NCI-H345 treated with DMSO at 0.1 percent for 48 hours (cell line): ENCODE measurements around the gene PDE4D.
A peak's percentile ranks its signal among the peaks of the same experiment; 100 is the strongest.
"Not testable (repeated sequence)": the region's sequence is repeated elsewhere in the genome, so short reads cannot be mapped to it uniquely, and the experiment has no call there.

Source experiments
- DNase-seq: peaks from one replicate; lab custom pipeline; 2025; ENCODE audit not compliant: unreplicated experiment; lab: John Stamatoyannopoulos, UW

The PDE4D gene

DNA sequence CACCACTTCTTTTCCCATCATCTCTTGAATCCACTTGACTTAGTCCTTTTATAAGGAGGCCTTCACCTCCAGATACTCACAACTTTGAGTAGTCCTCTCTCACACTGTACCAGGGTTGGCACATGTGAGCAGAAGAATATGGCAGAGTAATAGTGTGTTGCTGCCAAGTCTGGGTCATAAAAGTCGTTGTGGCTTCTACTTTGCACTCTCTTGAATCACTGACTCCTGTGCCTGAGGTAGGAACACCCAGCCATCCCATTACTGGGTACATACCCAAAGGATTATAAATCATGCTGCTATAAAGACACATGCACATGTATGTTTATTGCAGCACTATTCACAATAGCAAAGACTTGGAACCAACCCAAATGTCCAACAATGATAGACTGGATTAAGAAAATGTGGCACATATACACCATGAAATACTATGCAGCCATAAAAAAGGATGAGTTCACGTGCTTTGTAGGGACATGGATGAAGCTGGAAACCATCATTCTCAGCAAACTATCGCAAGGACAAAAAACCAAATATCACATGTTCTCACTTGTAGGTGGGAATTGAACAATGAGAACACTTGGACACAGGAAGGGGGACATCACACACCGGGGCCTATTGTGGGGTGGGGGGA lies 145.4 kb downstream of the PDE4D start:
- not testable (repeated sequence) for DNase-seq

DNA sequence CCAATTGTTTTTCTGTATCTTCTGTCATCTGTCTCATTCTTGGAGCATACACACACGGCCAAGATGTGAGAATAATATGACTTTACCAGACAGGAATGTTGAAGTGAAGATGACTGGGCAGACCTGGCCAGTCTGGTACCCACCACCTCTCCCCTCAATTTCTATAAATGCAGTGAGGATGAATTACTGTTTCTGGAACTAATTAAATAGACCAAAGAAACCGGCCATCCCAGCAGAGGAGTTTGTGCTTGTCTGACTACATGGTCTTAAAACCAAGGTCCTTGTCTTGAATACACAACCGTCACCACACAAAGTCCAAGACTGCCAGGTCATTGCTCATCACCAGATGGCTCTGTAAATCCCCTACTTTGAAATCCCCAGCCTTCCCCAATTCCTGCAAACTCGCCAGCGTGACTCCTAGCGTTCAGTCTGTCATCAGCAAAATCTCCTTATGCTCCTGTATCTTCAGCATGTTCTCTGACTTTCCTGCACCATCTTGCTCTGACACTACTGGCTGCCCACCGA lies 147.2 kb downstream of the PDE4D start:
- DNase-seq = no peak

DNA sequence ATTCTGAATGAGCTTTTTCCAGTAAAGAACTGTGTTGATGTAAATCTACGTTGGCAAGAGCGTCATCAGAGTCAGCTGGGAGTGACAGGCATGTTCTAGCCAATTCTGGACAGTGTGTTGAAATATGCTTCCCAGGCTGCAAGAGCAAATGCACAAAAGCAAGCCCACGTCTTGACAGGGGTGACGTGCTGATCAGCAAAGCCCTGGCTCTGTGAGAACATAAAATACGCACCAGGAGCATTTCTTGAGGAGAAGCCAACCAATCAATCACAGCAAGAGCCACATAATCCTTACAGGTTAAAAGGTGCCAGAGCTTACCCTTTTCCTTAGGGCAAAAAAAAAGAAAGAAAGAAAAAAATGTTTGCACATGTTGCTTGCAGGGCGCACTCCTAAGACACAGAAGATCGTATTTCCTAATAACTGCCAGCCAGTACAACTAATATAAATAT lies 148.1 kb downstream of the PDE4D start:
- no peak for DNase-seq

DNA sequence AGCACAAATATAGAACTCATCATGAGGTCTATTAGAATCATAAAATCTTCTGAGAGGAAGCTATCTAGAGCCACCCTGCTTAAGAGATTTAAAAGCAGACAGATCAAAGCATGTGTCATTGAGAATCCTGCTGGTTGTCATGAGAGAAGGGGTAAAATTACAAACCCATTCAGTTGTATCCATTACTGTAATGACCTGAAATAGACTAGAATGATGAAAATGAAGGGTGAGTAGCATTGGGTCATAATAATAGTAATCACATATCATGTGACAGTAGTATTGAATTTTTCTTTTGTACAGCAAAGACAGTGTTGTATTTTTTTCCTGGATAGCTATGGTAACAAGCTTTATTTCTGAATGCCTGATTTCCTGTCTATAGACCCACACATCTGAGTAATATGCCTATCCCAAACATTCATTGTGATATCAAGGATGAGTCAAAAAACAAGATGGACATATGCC lies 149.0 kb downstream of the PDE4D start:
- no peak for DNase-seq

DNA sequence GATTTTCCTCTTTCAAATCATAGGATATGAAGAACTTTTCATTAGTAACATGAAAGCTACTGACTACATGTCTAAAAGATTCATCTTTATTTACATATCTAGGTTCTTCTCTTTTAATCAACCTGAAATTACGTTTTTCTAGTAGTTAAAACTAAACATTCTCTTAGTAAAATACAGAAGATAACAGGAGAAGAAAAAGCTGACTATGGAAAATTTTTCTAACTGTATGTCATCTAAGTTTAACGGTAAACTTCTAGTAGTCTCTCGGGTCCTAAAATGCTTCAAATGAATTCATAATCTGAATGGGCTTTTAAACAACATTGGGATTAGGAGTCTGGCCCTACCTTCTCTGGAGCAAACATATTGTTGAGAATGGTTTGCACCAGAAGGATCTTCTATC lies 151.9 kb downstream of the PDE4D start:
- DNase-seq = no peak

DNA sequence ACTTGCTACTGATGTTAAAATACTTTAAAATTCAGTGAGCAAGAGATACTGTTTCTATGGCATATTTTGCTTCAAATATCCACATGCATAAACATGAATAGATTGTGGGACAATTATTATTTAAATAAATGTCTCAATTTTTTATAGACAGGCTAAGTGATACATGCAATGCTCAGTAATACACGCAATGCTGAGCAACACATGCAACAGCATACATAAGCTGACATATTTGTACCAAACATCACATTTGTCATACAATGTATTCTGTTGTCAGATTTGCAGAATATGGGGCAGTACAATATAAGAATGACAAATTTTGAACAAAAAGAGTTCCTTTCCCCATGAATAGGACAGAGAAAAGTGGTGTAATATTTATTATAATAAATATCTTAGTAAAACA lies 155.5 kb downstream of the PDE4D start:
- no peak for DNase-seq

DNA sequence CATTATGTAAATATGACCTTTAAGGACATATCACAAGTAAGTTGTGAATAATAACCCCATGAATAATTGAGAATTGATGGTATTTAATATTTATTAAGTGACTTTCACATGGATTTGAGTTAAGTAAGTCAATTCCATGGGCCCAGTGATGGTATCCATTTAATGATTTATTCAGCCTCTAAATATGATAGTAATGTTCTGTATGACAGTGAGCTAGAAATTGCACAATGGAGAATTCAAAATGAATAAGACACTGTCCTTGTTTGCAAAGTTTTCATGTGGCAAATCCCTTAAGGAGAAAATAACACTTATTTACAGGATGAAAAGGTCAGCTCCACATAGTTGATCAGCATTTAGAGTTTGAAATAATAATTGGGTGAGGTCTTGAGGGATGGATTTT lies 160.7 kb downstream of the PDE4D start:
- no peak for DNase-seq

DNA sequence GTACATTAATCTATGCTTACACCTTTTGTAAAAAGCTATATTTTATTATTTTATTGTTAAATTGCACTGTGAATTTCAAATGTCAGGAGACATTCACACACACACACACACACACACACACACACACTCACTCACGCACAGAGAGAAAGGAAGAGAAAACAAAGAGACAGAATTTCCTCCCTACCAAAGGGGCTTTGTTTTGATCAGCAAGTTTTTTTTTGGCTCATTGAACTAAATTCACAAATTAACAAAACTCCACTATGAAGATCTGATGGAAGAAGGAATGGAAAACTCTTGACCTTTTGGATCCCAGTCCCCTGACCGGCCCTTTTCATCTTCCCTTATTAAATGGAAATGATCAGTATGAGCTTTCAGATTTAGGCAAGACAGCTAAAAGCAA lies 161.2 kb downstream of the PDE4D start:
- DNase-seq = no peak

DNA sequence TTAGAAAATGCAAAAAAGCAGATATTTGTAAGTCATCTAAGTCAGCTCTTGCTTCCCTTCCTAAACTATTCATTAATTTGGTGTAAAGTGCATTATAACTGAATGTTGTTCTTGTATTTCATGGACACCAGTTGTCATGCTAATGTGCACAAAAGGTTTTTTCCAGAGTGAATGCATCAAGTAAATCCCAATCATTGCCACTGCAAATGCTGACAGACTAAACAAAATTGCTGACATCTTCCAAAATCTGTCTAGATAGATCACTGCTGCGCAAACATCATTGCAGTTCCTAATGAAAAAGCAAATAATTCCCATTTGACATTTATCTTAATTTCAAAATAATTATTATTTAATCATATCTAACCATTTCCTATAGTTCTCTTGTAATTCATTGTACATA lies 161.7 kb downstream of the PDE4D start:
- no peak for DNase-seq

DNA sequence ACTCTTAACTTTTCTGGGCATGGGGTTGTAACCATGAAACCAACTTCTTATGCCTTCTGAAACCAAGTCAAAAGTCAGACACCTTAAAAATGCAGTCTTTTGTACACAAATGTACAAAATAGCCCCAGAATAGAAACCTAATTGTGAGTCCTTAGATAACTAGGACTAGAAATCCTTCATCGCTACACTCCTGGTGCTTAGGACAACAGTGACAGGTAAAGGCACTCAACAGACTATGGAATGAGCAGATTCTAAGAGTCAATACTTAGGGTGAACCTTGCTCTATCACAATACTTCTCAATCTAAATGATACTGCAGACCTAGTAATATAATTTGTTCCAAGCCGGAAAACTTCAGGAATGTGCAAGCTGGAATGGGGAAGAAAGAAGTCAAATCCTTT lies 163.7 kb downstream of the PDE4D start:
- no peak for DNase-seq

DNA sequence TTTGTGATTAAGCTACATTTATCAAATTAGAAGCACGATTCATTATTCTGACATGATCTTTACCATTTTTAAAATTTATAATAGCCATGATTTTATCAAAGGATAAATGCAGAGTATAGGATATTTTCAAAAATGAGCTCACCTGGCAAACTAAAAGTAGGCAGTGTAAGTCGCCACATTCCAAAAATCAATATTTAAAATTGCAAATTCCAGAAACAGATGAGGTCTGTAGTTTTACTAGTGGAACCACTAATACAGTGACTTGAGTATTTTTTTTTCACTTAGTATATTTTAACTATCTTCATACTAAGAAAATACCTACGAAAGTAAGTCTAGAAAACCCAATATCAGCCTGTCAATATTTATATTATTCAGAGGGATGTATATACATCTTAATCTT lies 164.2 kb downstream of the PDE4D start:
- no peak for DNase-seq

DNA sequence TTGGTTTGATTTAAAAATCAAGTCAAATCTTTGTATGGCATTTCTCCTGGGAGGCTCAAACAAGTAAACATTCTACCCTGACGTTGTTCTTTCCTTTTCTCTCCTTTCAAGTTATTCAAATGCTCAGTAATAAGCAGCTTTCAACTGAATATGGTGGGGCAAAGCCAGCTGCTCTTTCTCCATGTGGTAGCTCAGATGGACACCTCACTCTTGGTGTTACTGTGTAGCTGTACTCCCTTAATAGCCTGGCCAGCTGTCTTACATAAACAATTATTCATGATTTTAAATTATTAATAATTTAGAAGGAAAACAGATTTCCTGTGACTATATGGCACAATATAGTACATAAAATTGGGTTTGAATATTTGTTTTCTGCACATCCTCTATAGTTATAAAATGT lies 165.2 kb downstream of the PDE4D start:
- no peak for DNase-seq

DNA sequence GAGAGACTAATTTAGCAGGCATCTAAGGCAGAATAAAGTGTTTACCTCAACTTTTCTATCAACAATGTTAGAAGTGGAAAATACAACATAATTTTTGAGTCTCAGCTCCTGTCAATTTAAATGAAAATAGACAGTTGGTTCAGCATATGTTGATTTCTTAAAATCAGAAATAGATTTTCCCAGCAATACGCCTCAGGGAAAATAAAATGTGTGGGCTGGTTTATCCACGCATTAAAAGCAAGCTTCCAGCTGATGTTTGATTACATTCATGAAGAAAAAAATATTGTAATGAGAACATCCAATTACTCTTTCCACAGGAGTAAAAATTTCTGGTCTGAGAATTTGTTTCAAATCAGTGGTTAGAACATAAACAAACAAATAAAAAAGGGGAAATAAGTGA lies 166.3 kb downstream of the PDE4D start:
- no peak for DNase-seq

DNA sequence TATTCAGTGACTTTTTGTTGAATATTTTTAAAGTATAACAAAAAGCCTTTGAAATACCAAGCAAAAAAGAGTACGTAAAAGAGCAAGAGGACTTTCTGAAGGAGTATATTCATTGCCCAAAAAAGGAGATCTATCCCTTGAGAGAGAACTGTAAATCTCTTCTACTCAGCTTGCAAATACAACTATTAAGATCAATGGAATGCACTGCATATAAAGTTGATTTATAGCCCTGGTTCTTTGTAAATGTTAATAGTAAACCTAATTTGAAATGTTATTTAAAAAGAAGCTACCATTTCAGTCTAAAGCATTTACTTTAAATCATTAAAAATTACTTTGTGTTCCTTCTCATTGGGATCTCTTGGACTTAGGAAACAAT lies 168.1 kb downstream of the PDE4D start:
- no peak for DNase-seq

DNA sequence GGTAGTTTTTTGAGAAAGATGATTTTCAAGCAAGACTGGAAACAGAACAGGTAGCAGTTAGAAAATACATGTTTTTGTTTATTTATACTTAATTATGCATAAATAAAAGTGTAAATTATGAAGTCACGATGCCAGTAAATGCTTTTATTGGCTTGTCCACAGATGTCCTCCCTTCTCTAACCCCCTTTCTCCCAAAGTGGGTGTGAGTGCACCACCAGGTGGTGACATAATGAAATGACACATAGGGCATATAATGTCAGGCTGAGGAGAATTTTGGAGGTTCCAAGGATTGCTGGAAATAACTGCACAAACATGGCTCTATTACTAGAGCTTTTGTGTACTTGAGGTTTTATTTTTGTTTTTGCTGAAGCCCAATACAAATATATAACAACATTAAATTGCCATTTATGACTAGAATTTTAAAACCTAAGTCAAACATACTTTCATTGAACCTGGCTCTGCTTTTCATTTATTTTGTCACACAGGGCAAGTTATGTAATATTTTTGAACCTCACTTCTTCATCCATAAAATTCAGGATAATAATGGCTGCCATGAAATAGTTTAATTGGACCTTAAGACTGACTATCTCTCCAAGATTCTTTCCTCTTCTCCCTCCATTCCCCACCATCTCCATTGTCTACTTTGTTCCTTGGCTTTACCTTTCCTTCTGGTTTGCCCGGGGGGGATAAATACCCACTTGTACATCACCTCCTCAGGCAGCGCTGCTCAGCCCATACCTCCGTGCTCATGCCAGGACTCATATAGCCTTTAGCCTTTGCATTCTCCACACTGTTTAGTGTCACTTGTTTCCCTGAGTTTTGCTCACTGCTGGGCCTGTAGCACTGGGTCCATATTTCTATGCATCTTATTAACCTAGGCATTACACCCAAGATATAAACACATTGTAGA lies 168.8 kb downstream of the PDE4D start:
- DNase-seq = peak; percentile 3

DNA sequence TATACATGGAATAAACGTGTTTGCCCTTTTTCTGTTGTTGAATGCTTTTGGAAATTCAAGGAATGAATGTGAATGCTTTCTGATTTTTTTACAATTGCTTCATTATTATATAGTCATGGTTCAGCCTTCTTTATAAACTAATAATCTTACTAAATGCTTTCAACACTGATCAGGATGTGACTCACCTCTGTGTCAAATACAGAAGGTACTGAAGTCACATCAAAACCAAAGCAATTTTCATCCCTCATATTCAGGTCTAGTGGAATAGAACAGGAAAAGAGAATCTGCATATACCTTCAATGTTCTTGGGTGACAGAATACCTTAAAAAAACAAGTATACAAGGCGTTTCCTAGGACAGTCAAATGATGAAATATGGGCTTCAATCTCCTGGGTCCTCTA lies 170.7 kb downstream of the PDE4D start:
- DNase-seq = no peak

DNA sequence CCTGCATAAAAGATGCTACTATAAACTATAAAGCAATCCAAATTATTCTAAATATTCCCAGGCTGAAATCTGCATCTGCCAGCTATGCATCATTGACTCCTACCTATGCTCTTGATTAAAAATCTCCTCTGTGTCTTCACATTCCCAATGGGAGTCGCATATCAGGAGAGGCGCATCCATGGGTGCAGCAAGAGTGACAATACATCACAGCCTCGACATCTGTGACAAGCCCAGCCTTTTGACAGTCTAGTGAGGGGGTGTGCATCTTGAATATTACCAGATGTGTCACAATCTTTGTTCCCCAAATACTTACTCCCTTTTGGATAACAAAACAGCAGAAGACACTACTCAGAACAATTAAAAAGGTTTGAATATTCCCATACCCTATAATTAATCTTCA lies 171.8 kb downstream of the PDE4D start:
- DNase-seq = no peak

DNA sequence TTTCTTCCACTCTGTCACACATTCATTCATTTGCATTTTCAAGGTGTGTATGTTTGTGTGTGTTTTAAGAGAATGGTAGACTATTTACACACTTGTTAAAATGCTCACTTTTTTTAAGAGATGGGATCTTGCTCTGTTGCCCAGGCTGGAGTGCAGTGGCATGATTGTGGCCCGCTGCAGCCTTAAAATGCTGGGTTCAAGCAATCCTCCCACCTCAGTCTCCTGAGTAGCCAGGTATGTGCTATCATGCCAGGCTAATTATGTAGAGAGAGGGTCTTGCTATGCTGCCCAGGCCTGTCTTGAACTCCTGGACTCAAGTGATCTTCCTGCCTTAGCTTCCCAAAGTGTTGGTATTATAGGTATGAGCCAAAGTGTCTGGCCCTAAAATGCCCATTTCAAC lies 173.5 kb downstream of the PDE4D start:
- no peak for DNase-seq

DNA sequence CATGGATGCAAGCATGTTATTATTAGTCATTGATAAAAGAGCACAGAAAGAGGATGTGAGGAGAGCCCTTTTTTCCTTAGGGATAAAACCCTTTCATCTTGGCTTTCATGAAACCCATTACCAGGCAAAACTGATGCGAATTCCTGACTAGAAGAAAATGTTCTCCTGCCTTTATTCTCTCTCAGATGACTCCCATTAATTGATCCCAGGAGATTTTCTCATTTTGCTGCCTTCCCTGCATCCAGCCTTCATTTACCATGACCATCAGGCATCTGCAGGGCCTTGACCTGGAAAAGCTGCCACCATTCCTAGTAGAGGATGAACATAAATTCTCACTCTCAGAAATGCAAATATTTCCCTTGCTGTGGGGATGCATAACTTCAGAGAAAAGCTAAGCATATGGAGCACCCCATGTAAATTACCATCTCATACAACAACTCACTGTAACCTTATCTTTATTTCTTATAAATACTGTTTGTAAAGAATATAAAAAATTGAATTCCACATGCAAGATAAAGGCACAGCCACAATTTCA lies 176.5 kb downstream of the PDE4D start:
- no peak for DNase-seq

DNA sequence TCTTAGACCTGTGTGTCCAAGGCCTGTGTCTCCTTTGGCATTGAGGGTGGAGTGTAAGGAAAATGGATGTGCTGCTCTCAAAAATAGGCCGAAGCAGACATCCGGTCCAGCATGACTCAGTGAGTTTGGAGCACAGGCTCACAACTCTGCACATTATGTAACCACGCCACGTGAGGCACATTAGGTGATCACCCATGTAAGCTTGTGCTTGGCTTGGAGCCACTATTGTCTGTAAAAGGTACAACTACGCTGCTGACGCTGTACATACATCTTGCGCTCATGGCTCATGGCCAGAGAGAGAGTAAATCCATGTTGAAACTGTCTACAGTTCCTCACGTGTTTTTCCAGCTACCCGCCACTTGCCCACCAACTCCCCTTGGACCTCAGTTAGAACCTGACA lies 177.5 kb downstream of the PDE4D start:
- DNase-seq = no peak

DNA sequence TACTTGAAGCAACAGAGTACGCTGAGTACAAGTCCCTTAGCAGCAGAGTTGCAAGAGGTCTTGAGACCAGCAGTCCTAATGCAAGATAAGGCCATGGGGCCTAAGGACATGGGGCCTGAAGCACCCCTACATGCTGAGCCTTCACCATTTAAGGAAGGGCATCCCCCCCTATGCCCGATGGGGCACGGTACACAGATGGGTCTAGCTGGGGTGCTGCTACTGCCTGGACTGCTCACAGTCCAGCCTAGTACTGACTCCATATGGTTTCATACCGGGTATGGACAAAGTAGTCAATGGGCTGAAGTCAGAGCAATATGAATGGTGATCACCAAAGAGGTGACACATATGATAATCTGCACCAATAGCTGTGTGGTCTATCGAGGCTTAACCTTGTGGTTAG lies 178.3 kb downstream of the PDE4D start:
- no peak for DNase-seq

DNA sequence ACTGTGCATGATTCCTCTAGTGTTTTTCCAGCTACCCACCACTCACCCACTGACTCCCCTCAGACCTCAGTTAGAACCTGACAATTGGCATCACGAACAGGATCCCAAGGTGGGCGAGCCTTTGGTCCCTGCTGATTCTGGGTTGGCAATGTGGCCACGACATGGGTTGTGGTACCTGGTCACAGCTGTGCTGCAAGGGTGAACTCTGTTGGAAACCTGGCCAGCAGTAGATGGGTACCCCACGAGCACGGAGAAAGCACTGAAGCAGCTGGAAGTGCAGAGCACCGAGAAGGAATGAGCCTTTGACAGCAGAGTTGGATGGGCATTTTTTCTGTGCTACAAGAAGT lies 180.1 kb downstream of the PDE4D start:
- DNase-seq = no peak
